ENCODE data around the gene CAPN13. TPM values are rescaled to one million over a fixed set of nuclear protein-coding genes. Genes with fewer than 3 reads are reported as not detected.

The CAPN13 gene
- total and polyA plus RNA-seq, 8 donors: 6.4 to 93.3 (median 44.3) TPM

GRCh38 chr2:30691948-30692828, 115.1 kb downstream of the CAPN13 start:
- Histone ChIP-seq H3K4me1 (peaks cover 0 to 41% (median 8%) of the 10 kb centered on the region in 4 donors), H3K36me3 (no peaks in the 10 kb centered on the region), H3K27ac (no peak overlapping the region), H3K9me3 (no peaks in the 10 kb centered on the region), H3K4me3 (no peak overlapping the region), H3K27me3 (no peaks in the 10 kb centered on the region)
- intact Hi-C loops (cut with DNase I; ENCODE audit: low total_unique reads): no loop called here
- WGBS, 5 donors: 79 to 92% (median 90%) methylated on average over 9 to 16 of the region's 16 CpGs
- DNase-seq: peak in 1 of 2 donors; percentile 23
- no peak for TF ChIP-seq POLR2AphosphoS5 (IDR thresholded peaks at IDR 0.05)
- TF ChIP-seq, protein P1, sequence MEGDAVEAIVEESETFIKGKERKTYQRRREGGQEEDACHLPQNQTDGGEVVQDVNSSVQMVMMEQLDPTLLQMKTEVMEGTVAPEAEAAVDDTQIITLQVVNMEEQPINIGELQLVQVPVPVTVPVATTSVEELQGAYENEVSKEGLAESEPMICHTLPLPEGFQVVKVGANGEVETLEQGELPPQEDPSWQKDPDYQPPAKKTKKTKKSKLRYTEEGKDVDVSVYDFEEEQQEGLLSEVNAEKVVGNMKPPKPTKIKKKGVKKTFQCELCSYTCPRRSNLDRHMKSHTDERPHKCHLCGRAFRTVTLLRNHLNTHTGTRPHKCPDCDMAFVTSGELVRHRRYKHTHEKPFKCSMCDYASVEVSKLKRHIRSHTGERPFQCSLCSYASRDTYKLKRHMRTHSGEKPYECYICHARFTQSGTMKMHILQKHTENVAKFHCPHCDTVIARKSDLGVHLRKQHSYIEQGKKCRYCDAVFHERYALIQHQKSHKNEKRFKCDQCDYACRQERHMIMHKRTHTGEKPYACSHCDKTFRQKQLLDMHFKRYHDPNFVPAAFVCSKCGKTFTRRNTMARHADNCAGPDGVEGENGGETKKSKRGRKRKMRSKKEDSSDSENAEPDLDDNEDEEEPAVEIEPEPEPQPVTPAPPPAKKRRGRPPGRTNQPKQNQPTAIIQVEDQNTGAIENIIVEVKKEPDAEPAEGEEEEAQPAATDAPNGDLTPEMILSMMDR (IDR thresholded peaks at IDR 0.05): no peak
- no peak for TF ChIP-seq POLR2A (IDR thresholded peaks at IDR 0.05)
- TF ChIP-seq EP300 (IDR thresholded peaks at IDR 0.05): no peak

DNA sequence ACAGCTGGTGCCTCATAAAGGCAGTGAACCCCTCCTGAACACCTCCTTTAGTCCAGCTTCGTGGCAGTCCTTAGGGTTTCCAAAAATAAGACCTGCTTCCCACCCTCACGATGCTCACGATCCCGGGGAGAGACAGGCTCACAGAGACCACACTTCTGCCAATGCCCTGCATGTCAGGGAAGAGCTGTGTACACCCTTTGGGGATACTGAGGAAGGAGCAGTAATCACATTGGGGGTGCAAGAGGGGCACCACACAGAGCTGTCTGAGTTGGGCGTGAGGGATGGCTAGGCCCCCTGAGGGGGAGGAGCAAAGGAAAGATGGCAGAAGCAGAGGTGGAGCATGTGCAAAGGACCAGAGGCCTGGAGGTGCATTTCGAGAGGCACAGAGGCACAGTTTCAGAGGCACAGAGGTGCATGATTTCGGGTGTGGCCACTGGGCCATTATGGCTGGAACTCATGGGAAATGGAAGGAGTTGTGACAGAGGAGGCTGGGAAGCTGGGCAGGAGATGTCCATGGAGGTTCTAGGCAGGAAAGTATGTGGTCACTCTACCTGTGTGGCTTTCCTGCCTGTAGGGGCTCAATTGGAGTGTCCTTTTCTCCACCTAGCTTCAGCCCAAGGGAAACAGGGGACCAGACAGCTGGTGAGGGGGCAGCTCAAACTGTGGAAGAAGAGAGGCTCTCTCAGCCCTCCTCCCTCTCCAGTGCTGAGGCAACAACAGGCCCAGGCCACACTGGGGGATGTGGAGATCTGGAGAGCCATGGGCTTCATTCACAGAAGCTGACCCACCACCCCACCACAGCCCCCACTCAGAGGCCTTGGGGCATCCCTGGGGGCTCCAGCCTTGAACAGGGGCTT, 115.9 kb downstream of the CAPN13 start:
- no peak for DNase-seq
- Histone ChIP-seq H3K27ac (peak overlapping the region in 1 of 5 donors; percentile 20), H3K36me3 (no peaks in the 10 kb centered on the region), H3K9me3 (no peaks in the 10 kb centered on the region), H3K27me3 (no peaks in the 10 kb centered on the region), H3K4me1 (peaks cover 0 to 43% (median 8%) of the 10 kb centered on the region in 4 donors), H3K4me3 (no peak overlapping the region)
- intact Hi-C loops (cut with DNase I; ENCODE audit: low total_unique reads): no loop called here
- WGBS, 5 donors: 85 to 94% (median 91%) methylated on average over 7 of the region's 7 CpGs
- TF ChIP-seq EP300 (IDR thresholded peaks at IDR 0.05) (no peak), POLR2AphosphoS5 (IDR thresholded peaks at IDR 0.05) (no peak), POLR2A (IDR thresholded peaks at IDR 0.05) (no peak)
- TF ChIP-seq, protein P1 (IDR thresholded peaks at IDR 0.05): no peak

- Histone ChIP-seq H3K4me3 (no peak overlapping the region), H3K27me3 (no peaks in the 10 kb centered on the region), H3K4me1 (peaks cover 0 to 50% (median 8%) of the 10 kb centered on the region in 4 donors), H3K9me3 (no peaks in the 10 kb centered on the region), H3K27ac (peak overlapping the region in 4 of 5 donors; percentile 48 to 80 (median 56)), H3K36me3 (no peaks in the 10 kb centered on the region)
- WGBS, 5 donors: 63 to 88% (median 81%) methylated on average over 5 of the region's 5 CpGs
- no peak for DNase-seq
- TF ChIP-seq, protein P1 (IDR thresholded peaks at IDR 0.05): no peak
- peak; percentile 10 for TF ChIP-seq EP300 (IDR thresholded peaks at IDR 0.05)
- peak in 2 of 3 donors; percentile 18 to 76 for TF ChIP-seq POLR2AphosphoS5 (IDR thresholded peaks at IDR 0.05)
- intact Hi-C loops (cut with DNase I; ENCODE audit: low total_unique reads): no loop called here
Observed at GRCh38 chr2:30690126-30690561, 117.1 kb downstream of the CAPN13 start.

GRCh38 chr2:30689496-30690125, 117.6 kb downstream of the CAPN13 start:
- DNase-seq: no peak
- intact Hi-C loops (cut with DNase I; ENCODE audit: low total_unique reads): no loop called here
- H3K27me3 ChIP-seq: no peaks in the 10 kb centered on the region
- WGBS, 5 donors: 64 to 78% (median 75%) methylated on average over 2 to 6 of the region's 6 CpGs
- TF ChIP-seq EP300 (IDR thresholded peaks at IDR 0.05) (no peak), POLR2AphosphoS5 (IDR thresholded peaks at IDR 0.05) (no peak), POLR2A (IDR thresholded peaks at IDR 0.05) (no peak)
- TF ChIP-seq, protein P1 (IDR thresholded peaks at IDR 0.05): no peak
- no peaks in the 10 kb centered on the region for H3K9me3 ChIP-seq
- peak overlapping the region in 4 of 5 donors; percentile 34 to 80 (median 58) for H3K27ac ChIP-seq
- H3K4me3 ChIP-seq: no peak overlapping the region
- H3K4me1 ChIP-seq: peaks cover 0 to 46% (median 8%) of the 10 kb centered on the region in 4 donors
- no peaks in the 10 kb centered on the region for H3K36me3 ChIP-seq

Measured in stomach (tissue), 9 donors.